Mucosa of descending colon (tissue), 3 donors: ENCODE results near the gene CCN6. TPM values are rescaled to one million over a fixed set of nuclear protein-coding genes. Genes with fewer than 3 reads are reported as not detected.

Experiments
- ATAC-seq: fragments of 200-7000 bp; cut with Tn5 transposase; one replicate; pipeline ENCODE4 v1.9.1; 2020; ENCODE audit warnings: mild to moderate bottlenecking, moderate library complexity
- DNase-seq, 3 donors: peaks; one replicate each; pipeline ENCODE4 v3.0.0-alpha.2; 2020
- H3K36me3 ChIP-seq: fragments of 200-600 bp; one replicate; pipeline ENCODE4 v1.8.0; 2021; ENCODE audit warnings: low read depth, mild to moderate bottlenecking
- H3K4me1 ChIP-seq: fragments of 200-600 bp; one replicate; pipeline ENCODE4 v1.8.0; 2021; ENCODE audit warnings: low read depth, mild to moderate bottlenecking
- H3K4me3 ChIP-seq: fragments of 200-600 bp; one replicate; pipeline ENCODE4 v1.8.0; 2021; ENCODE audit warnings: mild to moderate bottlenecking
- H3K9me3 ChIP-seq: fragments of 200-600 bp; one replicate; pipeline ENCODE4 v1.8.0; 2021; ENCODE audit warnings: mild to moderate bottlenecking
- intact Hi-C, 2 donors: fragments of 100-400 bp; cut with DNase I in 1 of 2; cut with micrococcal nuclease in 1 of 2; formaldehyde crosslinking; loops; one replicate each; pipeline versions ENCODE4 v1.11.0 to v1.11.1; 2022; cut with DNase I, micrococcal nuclease
- total RNA-seq, 3 donors: library from RNA; stranded (reverse); fragmentation: NEBNext Ultra II Directional in 2 of 3; extraction: Animal tissue kit (Norgen Biotek cat#: 25700) in 2 of 3; gene quantifications; one replicate each; pipeline versions ENCODE4 v1.2.1 to v1.2.4, GENCODE V29; 2021 to 2023
- TF ChIP-seq, protein P1 (sequence below): fragments of 200-600 bp; IDR thresholded peaks from one replicate; pipeline ENCODE4 v1.8.0; 2022; ENCODE audit warnings: antibody characterized with exemption, mild to moderate bottlenecking
- donor health status: DM: no; HTN: no; CAD: no; lungs with moderate emphysema.
- donor health status: DM: no; HTN: no; CAD: no.
- donor health status: DM: no; HTN: yes; CAD: no.

The CCN6 gene
- total RNA-seq, 3 donors from 2014 or later, result not detected

DNA sequence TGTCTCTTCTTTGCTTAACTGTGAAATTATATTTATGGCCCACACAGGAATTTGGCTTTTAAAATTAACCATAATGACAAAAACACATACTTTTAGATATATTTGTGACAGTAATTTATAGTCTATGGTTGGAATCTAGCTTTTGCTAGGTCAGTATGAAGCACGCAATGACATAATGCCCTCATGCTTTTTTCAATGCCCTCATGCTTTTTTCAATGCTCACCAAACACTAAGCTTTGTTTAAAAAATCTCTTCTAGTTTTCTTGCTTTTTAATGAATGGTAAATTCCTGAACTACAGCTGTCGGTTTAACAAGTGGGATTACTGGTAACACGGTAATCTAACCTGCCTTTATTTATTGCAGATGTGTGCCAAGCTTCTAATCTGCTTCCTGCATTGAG lies 12.7 kb downstream of the CCN6 start:
- no peaks in the 10 kb centered on the region for H3K9me3 ChIP-seq
- H3K4me3 ChIP-seq, result no peak overlapping the region
- no peaks in the 10 kb centered on the region for H3K4me1 ChIP-seq
- ATAC-seq, result no peak
- no peaks in the 10 kb centered on the region for H3K36me3 ChIP-seq
- intact Hi-C loops, result no loop called here
- no peak for DNase-seq
- TF ChIP-seq, protein P1, sequence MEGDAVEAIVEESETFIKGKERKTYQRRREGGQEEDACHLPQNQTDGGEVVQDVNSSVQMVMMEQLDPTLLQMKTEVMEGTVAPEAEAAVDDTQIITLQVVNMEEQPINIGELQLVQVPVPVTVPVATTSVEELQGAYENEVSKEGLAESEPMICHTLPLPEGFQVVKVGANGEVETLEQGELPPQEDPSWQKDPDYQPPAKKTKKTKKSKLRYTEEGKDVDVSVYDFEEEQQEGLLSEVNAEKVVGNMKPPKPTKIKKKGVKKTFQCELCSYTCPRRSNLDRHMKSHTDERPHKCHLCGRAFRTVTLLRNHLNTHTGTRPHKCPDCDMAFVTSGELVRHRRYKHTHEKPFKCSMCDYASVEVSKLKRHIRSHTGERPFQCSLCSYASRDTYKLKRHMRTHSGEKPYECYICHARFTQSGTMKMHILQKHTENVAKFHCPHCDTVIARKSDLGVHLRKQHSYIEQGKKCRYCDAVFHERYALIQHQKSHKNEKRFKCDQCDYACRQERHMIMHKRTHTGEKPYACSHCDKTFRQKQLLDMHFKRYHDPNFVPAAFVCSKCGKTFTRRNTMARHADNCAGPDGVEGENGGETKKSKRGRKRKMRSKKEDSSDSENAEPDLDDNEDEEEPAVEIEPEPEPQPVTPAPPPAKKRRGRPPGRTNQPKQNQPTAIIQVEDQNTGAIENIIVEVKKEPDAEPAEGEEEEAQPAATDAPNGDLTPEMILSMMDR, result no peak

DNA sequence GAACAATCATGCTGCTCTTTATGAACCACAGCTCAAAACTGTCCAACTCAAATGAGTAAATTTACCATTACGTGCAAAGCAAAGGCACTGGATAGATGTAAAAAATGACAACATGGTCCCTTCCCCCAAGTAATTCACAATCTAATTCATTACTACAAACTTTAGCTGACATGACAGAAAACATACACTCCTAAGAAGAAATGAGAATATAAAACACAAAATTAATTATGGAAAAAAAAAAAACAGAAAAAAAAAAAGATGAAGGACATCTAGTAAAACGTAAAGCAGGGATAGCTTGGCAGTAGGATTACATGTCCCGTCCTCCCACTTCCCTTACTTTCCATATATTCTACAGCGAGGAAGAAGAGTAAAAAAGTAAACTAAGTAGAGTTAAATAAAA lies 27.7 kb downstream of the CCN6 start:
- H3K4me1 ChIP-seq, result peaks cover 5% of the 10 kb centered on the region
- DNase-seq (no peak), ATAC-seq (no peak)
- H3K36me3 ChIP-seq, result no peaks in the 10 kb centered on the region
- TF ChIP-seq, protein P1, result no peak
- intact Hi-C loops, result no loop called here
- H3K4me3 ChIP-seq, result no peak overlapping the region
- no peaks in the 10 kb centered on the region for H3K9me3 ChIP-seq

DNA sequence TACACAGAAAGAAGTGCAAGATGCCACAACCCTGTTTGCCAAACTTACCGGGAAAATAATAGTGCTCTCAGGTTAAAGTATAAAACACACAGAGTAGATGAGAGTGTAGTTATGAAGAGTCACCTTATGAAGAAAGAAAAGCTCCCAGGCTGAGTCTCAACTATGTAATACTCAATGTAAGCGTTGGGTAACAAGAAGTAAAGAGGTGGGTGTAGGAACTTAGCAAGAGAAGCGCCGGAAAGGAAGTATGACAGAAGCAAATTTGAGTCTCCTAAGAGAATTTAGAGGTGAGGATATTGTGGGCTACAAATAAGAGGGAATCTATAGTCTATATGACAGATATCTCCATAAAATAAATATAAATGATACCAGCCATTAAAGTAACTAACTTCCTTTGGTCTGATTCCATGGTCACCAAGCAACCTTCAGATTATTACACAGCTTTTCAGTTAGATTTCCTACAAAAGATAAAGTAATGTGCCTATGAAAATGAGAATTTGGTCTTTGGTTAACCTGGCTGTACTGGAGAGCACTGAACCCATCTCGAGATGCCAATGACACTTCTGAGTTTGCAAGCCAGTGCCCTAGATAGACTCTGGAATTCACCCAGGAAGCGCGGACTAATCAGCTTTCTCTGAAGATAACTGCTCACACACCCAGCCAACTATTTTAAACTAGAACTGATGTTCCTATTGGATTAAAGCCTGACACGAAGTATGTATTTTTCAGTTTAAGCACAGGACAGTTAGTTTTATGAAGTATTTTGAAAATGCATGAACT lies 31.6 kb downstream of the CCN6 start:
- ATAC-seq (no peak), DNase-seq (no peak)
- Histone ChIP-seq H3K9me3 (no peaks in the 10 kb centered on the region), H3K4me3 (no peak overlapping the region), H3K36me3 (no peaks in the 10 kb centered on the region), H3K4me1 (peaks cover 6% of the 10 kb centered on the region)
- intact Hi-C loops, result no loop called here
- TF ChIP-seq, protein P1, result no peak

DNA sequence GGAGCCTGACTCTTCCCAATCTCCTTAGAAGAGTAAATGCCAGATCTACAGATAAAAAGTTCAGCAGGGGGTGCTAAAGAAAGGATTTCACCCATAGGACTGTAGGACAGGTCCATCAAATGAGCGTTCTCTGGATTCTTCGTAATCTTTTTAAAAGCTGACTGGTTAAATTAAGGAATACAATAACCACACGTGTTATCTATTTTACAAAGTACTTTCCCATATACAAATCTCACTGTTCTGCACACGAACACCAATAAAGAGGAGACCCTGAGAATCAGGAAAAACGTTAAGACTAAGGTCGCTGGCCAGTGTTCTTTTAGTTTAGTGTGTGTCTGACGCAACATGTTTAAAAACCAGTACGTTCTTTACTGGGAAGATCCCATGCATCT lies 32.8 kb downstream of the CCN6 start:
- intact Hi-C loops, result no loop called here
- peak overlapping the region; percentile 60 for H3K4me3 ChIP-seq
- DNase-seq (peak in 1 of 3 donors; percentile 12), ATAC-seq (peak; percentile 51)
- no peaks in the 10 kb centered on the region for H3K9me3 ChIP-seq
- TF ChIP-seq, protein P1, result no peak
- no peaks in the 10 kb centered on the region for H3K36me3 ChIP-seq
- peaks cover 6% of the 10 kb centered on the region for H3K4me1 ChIP-seq

DNA sequence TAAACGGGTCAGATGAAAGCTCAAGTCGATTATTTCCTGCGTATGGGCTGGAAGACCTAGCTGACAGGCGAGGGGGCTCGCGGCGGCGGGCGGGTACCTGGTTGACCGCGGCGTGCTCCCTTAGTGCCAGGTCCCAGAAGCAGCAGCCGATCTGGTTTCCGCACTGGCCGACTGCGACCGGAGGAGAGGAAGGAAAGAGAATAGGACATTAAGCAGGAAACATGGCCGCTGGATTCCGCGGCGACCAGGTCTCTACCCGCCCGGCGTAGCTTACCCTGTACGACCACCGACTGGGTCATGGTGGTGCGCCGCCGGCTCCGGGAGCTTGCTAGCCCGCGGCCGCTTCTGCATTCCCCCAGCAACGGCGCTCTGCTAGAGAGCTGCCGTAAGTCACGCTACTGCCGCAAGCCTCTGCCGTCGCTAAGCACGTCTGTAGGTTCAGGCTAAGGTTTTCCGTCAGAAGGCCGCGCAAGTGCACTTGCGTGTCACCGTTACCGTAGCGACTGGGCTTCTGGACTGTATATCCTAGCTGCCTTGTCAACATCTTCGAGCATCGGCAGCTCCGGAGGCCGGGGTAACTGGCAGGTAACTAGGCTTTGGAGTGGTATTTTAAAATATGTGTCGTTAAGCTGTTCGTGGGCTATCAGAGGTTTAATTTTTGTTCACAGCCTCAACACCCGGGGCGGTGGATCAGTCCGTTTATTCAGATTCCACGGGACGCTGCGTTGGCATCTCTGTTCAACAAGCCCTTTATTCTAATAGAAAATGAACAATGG lies 33.4 kb downstream of the CCN6 start, which contains the start of the genes FAM229B and TUBE1:
TSS of gene FAM229B (plus strand) at position 456 of the 776 bp plus-strand sequence. CDS start 11,693 bp downstream, outside the sequence.
TSS of gene TUBE1 (minus strand) at position 347 of the 776 bp plus-strand sequence. CDS start at position 299, 48 bp downstream.
- Histone ChIP-seq H3K36me3 (no peaks in the 10 kb centered on the region), H3K9me3 (no peaks in the 10 kb centered on the region), H3K4me1 (peaks cover 6% of the 10 kb centered on the region), H3K4me3 (peak within 1 kb of the TSS; percentile 60)
- intact Hi-C loops, result no loop called here
- peak; percentile 100 for ATAC-seq
- DNase-seq, result peak; percentile 90 to 96 (median 94)
- TF ChIP-seq, protein P1, result no peak
